ENCODE measurements around the gene ATXN1. TPM values are rescaled to one million over a fixed set of nuclear protein-coding genes. Genes with fewer than 3 reads are reported as not detected.
"Not testable (repeated sequence)": the region's sequence is repeated elsewhere in the genome, so short reads cannot be mapped to it uniquely, and the experiment has no call there.

The ATXN1 gene
- total RNA-seq, 1 experiment from 2014 or later, result 8.1 TPM

DNA sequence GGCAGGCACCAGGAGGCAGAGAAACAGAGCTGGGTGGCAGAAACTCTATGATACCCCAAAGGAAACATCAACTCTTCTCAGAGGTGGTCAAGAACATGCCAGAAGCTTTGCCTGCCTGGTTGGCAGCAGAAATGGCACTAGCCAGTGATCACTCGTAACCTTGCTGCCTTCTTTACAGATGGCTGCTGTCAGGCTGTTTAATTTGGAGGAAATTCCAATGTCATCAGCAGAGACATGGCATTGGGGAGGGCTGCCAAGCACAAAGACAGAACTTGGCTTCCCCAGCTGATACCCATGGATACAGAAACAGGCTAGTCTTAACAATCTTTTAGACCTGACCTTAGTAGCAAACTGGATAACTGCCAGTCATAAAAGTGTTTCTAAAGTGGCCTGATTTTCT, 369.2 kb downstream of the ATXN1 start:
- H3K36me3 Mint-ChIP-seq, result no peaks in the 10 kb centered on the region
- no peak overlapping the region for H3K4me3 Mint-ChIP-seq
- TF ChIP-seq, protein P1, sequence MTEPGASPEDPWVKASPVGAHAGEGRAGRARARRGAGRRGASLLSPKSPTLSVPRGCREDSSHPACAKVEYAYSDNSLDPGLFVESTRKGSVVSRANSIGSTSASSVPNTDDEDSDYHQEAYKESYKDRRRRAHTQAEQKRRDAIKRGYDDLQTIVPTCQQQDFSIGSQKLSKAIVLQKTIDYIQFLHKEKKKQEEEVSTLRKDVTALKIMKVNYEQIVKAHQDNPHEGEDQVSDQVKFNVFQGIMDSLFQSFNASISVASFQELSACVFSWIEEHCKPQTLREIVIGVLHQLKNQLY (CRISPR knock-in tag; IDR thresholded peaks at IDR 0.05), result no peak
- TF ChIP-seq NFATC4 (CRISPR knock-in tag; IDR thresholded peaks at IDR 0.05) (no peak), ZNF396 (CRISPR knock-in tag; IDR thresholded peaks at IDR 0.05; ENCODE audit: borderline replicate concordance) (no peak), ZNF423 (CRISPR knock-in tag; IDR thresholded peaks at IDR 0.05) (no peak), ELF4 (CRISPR knock-in tag; IDR thresholded peaks at IDR 0.05; ENCODE audit: low read depth) (no peak)
- TF ChIP-seq, protein P2, sequence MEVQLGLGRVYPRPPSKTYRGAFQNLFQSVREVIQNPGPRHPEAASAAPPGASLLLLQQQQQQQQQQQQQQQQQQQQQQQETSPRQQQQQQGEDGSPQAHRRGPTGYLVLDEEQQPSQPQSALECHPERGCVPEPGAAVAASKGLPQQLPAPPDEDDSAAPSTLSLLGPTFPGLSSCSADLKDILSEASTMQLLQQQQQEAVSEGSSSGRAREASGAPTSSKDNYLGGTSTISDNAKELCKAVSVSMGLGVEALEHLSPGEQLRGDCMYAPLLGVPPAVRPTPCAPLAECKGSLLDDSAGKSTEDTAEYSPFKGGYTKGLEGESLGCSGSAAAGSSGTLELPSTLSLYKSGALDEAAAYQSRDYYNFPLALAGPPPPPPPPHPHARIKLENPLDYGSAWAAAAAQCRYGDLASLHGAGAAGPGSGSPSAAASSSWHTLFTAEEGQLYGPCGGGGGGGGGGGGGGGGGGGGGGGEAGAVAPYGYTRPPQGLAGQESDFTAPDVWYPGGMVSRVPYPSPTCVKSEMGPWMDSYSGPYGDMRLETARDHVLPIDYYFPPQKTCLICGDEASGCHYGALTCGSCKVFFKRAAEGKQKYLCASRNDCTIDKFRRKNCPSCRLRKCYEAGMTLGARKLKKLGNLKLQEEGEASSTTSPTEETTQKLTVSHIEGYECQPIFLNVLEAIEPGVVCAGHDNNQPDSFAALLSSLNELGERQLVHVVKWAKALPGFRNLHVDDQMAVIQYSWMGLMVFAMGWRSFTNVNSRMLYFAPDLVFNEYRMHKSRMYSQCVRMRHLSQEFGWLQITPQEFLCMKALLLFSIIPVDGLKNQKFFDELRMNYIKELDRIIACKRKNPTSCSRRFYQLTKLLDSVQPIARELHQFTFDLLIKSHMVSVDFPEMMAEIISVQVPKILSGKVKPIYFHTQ (CRISPR knock-in tag; IDR thresholded peaks at IDR 0.05), result no peak
- no peaks in the 10 kb centered on the region for H3K9me3 Mint-ChIP-seq
- DNase-seq (ENCODE audit: low spot score) (no peak), ATAC-seq (no peak)
- no peaks in the 10 kb centered on the region for H3K4me1 Mint-ChIP-seq
- CTCF ChIA-PET, result interaction anchor here (1.1 kb wide), 1 partner anchor 60 kb away, joined by 3 read pairs; no protein-coding TSS in a partner anchor
- H3K27me3 Mint-ChIP-seq (ENCODE audit: low read depth), result no peaks in the 10 kb centered on the region
- no peak overlapping the region for H3K27ac Mint-ChIP-seq
- POLR2A ChIA-PET, result no interaction called here

DNA sequence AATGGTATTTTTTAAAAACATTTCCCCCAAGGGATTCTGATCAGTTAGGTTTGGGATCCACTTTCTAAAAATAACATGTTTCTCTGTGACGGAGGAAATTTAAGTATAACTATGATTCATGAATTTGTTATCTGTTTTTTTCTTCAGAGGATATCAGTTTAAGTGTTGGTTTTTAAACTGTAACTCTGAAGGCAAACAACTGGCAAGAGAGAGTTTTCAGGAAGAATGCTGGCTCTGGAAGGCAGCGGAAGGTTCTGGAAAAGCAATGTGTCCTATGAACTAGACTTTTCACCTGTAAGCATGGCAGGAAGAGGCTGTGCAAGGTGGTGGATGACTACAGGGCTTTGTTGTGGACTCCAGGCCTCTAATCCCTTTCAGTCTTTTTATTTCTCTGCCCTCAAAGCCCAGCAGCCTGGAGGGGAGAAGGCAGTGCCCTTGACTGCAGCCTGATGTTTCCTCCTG, 369.8 kb downstream of the ATXN1 start:
- Mint-ChIP-seq H3K4me1 (no peaks in the 10 kb centered on the region), H3K4me3 (no peak overlapping the region), H3K9me3 (no peaks in the 10 kb centered on the region), H3K36me3 (no peaks in the 10 kb centered on the region), H3K27ac (no peak overlapping the region), H3K27me3 (ENCODE audit: low read depth) (no peaks in the 10 kb centered on the region)
- CTCF ChIA-PET, result interaction anchor here (1.1 kb wide), 1 partner anchor 60 kb away, joined by 3 read pairs; no protein-coding TSS in a partner anchor
- DNase-seq (ENCODE audit: low spot score) (no peak), ATAC-seq (no peak)
- POLR2A ChIA-PET, result interaction anchor here (0.7 kb wide), 1 partner anchor 184 kb away, joined by 3 read pairs; no protein-coding TSS in a partner anchor
- TF ChIP-seq, protein P3, sequence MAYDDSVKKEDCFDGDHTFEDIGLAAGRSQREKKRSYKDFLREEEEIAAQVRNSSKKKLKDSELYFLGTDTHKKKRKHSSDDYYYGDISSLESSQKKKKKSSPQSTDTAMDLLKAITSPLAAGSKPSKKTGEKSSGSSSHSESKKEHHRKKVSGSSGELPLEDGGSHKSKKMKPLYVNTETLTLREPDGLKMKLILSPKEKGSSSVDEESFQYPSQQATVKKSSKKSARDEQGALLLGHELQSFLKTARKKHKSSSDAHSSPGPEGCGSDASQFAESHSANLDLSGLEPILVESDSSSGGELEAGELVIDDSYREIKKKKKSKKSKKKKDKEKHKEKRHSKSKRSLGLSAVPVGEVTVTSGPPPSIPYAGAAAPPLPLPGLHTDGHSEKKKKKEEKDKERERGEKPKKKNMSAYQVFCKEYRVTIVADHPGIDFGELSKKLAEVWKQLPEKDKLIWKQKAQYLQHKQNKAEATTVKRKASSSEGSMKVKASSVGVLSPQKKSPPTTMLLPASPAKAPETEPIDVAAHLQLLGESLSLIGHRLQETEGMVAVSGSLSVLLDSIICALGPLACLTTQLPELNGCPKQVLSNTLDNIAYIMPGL (CRISPR knock-in tag; IDR thresholded peaks at IDR 0.05), result no peak
- TF ChIP-seq SP1 (CRISPR knock-in tag; conservative IDR thresholded peaks at IDR 0.05) (no peak), RELA (CRISPR knock-in tag; IDR thresholded peaks at IDR 0.05; ENCODE audit: borderline replicate concordance) (no peak), FOXP1 (CRISPR knock-in tag; IDR thresholded peaks at IDR 0.05; ENCODE audit: borderline replicate concordance) (no peak), TEAD4 (CRISPR knock-in tag; IDR thresholded peaks at IDR 0.05) (no peak), ZNF219 (CRISPR knock-in tag; IDR thresholded peaks at IDR 0.05; ENCODE audit: borderline replicate concordance) (no peak), ZNF232 (CRISPR knock-in tag; IDR thresholded peaks at IDR 0.05) (no peak)

DNA sequence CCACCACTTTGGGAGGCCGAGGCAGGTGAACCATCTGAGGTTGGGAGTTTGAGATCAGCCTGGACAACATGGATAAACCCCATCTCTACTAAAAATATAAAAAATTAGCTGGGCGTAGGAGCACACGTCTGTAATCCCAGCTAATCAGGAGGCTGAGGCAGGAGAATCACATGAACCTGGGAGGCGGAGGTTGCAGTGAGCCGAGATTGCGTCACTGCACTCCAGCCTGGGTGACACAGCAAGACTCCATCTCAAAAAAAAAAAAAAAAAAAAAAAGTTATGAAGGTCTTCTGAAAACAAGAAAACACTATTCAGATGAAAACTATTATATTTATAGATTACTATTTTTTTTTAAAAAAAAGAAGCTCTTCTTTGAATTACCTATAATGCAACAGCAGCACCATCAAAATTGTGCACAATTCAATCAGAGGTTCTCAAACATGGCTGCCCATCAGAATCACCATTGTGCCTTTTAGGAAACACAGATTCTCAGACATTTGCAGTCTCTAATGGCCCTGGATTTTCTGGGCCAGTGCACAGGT, 370.3 kb downstream of the ATXN1 start:
- H3K4me1 Mint-ChIP-seq; H3K9me3 Mint-ChIP-seq; H3K27me3 Mint-ChIP-seq (ENCODE audit: low read depth); H3K4me3 Mint-ChIP-seq; H3K36me3 Mint-ChIP-seq; ATAC-seq; H3K27ac Mint-ChIP-seq; DNase-seq (ENCODE audit: low spot score): not testable (repeated sequence)
- CTCF ChIA-PET, result interaction anchor here (0.6 to 1.1 kb wide), 2 partner anchors 19 to 59 kb away, joined by 3 read pairs; no protein-coding TSS in a partner anchor
- POLR2A ChIA-PET, result interaction anchor here (0.7 kb wide), 1 partner anchor 183 kb away, joined by 3 read pairs; no protein-coding TSS in a partner anchor

DNA sequence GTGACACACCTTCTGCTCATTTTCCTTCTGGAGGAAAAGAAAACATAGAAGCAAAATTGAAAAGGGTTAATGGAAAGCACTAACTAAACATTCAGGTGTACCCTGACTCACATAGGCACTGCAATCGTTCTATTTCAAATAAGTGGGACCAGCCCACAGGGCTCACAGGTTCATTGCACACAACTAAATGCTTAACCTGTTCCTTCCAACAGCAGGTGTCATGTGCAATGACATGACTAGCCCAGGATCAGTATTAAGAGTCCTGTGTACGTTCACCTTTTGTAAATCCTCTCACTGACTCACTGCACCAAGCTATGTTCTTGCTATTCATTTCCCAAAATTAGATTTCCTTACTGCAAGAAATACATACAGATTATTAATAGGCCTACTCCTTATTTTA, 371.6 kb downstream of the ATXN1 start:
- ChIA-PET POLR2A (no interaction called here), CTCF (no interaction called here)
- H3K36me3 Mint-ChIP-seq, result no peaks in the 10 kb centered on the region
- no peak for TF ChIP-seq NFYB (CRISPR knock-in tag; conservative IDR thresholded peaks at IDR 0.05; ENCODE audit: low read depth)
- no peak for TF ChIP-seq NFE2L1 (CRISPR knock-in tag; IDR thresholded peaks at IDR 0.05)
- no peak for TF ChIP-seq ZNF671 (CRISPR knock-in tag; IDR thresholded peaks at IDR 0.05)
- TF ChIP-seq, protein P4, sequence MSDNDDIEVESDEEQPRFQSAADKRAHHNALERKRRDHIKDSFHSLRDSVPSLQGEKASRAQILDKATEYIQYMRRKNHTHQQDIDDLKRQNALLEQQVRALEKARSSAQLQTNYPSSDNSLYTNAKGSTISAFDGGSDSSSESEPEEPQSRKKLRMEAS (CRISPR knock-in tag; IDR thresholded peaks at IDR 0.05), result no peak
- no peak for TF ChIP-seq ZNF219 (CRISPR knock-in tag; IDR thresholded peaks at IDR 0.05; ENCODE audit: borderline replicate concordance)
- TF ChIP-seq, protein P5, sequence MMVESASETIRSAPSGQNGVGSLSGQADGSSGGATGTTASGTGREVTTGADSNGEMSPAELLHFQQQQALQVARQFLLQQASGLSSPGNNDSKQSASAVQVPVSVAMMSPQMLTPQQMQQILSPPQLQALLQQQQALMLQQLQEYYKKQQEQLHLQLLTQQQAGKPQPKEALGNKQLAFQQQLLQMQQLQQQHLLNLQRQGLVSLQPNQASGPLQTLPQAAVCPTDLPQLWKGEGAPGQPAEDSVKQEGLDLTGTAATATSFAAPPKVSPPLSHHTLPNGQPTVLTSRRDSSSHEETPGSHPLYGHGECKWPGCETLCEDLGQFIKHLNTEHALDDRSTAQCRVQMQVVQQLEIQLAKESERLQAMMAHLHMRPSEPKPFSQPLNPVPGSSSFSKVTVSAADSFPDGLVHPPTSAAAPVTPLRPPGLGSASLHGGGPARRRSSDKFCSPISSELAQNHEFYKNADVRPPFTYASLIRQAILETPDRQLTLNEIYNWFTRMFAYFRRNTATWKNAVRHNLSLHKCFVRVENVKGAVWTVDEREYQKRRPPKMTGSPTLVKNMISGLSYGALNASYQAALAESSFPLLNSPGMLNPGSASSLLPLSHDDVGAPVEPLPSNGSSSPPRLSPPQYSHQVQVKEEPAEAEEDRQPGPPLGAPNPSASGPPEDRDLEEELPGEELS (CRISPR knock-in tag; IDR thresholded peaks at IDR 0.05), result no peak
- no peak for TF ChIP-seq OVOL2 (CRISPR knock-in tag; IDR thresholded peaks at IDR 0.05; ENCODE audit: borderline replicate concordance)
- no peak for TF ChIP-seq SP1 (CRISPR knock-in tag; conservative IDR thresholded peaks at IDR 0.05)
- TF ChIP-seq, protein P6, sequence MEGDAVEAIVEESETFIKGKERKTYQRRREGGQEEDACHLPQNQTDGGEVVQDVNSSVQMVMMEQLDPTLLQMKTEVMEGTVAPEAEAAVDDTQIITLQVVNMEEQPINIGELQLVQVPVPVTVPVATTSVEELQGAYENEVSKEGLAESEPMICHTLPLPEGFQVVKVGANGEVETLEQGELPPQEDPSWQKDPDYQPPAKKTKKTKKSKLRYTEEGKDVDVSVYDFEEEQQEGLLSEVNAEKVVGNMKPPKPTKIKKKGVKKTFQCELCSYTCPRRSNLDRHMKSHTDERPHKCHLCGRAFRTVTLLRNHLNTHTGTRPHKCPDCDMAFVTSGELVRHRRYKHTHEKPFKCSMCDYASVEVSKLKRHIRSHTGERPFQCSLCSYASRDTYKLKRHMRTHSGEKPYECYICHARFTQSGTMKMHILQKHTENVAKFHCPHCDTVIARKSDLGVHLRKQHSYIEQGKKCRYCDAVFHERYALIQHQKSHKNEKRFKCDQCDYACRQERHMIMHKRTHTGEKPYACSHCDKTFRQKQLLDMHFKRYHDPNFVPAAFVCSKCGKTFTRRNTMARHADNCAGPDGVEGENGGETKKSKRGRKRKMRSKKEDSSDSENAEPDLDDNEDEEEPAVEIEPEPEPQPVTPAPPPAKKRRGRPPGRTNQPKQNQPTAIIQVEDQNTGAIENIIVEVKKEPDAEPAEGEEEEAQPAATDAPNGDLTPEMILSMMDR (IDR thresholded peaks at IDR 0.05), result no peak

More for the DNA sequence above, 371.6 kb downstream of the ATXN1 start:
- no peaks in the 10 kb centered on the region for H3K9me3 Mint-ChIP-seq
- ATAC-seq (no peak), DNase-seq (ENCODE audit: low spot score) (no peak)
- H3K27ac Mint-ChIP-seq, result no peak overlapping the region
- H3K4me1 Mint-ChIP-seq, result no peaks in the 10 kb centered on the region
- H3K4me3 Mint-ChIP-seq, result no peak overlapping the region
- H3K27me3 Mint-ChIP-seq (ENCODE audit: low read depth), result no peaks in the 10 kb centered on the region

Data from WTC11 (cell line).